Measurements from ENCODE around the gene MTG2. TPM values are rescaled to one million over a fixed set of nuclear protein-coding genes. Genes with fewer than 3 reads are reported as not detected.

Gene MTG2
- total RNA-seq, 2 donors from 2014 or later, result 28.0 to 41.8 TPM

DNA sequence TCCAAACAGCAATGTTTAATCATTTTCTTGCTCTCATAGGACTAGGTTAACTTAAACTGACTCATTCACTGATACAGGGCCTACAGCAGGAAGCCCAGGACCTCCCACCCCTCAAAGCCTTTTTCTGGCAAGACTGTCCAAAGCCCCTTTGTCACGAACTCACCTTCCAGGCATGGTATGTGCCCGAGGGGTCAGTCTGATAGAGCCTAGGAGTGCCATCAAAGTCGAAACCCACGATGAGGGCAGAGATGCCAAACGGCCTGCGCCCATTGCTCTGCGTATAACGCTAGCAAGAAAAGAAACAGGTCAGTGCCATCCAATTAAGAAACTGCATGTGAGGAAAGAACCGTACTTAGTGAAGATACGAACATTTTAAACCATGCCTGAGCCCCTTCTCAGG, 43.9 kb upstream of the MTG2 start:
- Histone ChIP-seq H3K27me3 (replicated peaks; ENCODE audit: insufficient read depth) (no peaks in the 10 kb centered on the region), H3K4me1 (ENCODE audit: control insufficient read depth in 1 of 2, low read depth in 2 of 2) (peaks cover 16 to 24% of the 10 kb centered on the region in 2 donors), H3K27ac (no peak overlapping the region), H3K4me3 (no peak overlapping the region), H3K9me3 (no peaks in the 10 kb centered on the region), H3K36me3 (peaks cover 41% of the 10 kb centered on the region)
- ATAC-seq (ENCODE audit: insufficient number of reproducible peaks, low FRiP score, low read depth) (no peak), DNase-seq (ENCODE audit: low spot score) (no peak)
- TF ChIP-seq CTCF (IDR thresholded peaks at IDR 0.05), result no peak

DNA sequence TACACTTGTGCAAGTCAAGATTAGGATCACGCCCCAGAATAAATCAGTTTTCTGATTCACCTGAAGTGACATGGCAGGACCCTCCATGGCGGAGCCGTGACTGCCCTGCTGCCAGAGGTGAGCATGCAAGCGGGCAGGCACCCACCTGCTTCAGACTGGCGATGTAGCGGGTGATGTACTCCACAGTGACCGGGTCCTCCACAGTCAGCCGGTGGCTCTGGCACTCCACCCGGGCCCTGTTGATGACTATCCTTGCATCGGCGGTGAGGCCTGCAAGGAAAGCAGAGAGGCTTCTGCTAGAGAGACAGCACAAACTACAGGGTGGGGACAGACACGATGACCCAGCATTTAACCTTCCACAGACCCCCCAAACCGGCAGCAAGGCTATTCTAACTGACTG, 43.2 kb upstream of the MTG2 start:
- Histone ChIP-seq H3K4me1 (ENCODE audit: control insufficient read depth in 1 of 2, low read depth in 2 of 2) (peaks cover 17 to 26% of the 10 kb centered on the region in 2 donors), H3K27ac (no peak overlapping the region), H3K36me3 (peaks cover 41% of the 10 kb centered on the region), H3K9me3 (no peaks in the 10 kb centered on the region), H3K4me3 (no peak overlapping the region), H3K27me3 (replicated peaks; ENCODE audit: insufficient read depth) (no peaks in the 10 kb centered on the region)
- no peak for TF ChIP-seq CTCF (IDR thresholded peaks at IDR 0.05)
- DNase-seq (ENCODE audit: low spot score) (no peak), ATAC-seq (ENCODE audit: insufficient number of reproducible peaks, low FRiP score, low read depth) (no peak)

DNA sequence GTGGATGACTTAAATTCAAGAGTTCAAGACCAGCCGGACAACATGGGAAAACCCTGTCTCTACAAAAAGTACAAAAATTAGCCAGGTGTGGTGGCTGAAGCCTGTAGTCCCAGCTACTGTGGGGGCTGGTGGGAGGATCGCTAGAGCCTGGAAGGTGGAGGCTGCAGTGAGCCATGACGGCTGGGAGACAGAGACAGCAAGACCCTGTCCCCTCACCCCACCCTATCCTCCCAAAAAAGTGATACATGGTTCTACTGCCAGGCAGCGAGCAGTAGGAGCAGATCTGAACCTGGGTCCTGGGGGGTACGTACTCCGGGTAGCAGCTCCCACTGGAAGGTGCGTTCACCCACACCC, 41.8 kb upstream of the MTG2 start:
- Histone ChIP-seq H3K4me3 (peak overlapping the region; percentile 89), H3K36me3 (peaks cover 41% of the 10 kb centered on the region), H3K27me3 (replicated peaks; ENCODE audit: insufficient read depth) (no peaks in the 10 kb centered on the region), H3K9me3 (no peaks in the 10 kb centered on the region), H3K27ac (peak overlapping the region in 1 of 2 donors; percentile 84), H3K4me1 (ENCODE audit: control insufficient read depth in 1 of 2, low read depth in 2 of 2) (peaks cover 25 to 39% of the 10 kb centered on the region in 2 donors)
- ATAC-seq (ENCODE audit: insufficient number of reproducible peaks, low FRiP score, low read depth) (no peak), DNase-seq (ENCODE audit: low spot score) (no peak)
- TF ChIP-seq CTCF (IDR thresholded peaks at IDR 0.05), result no peak

DNA sequence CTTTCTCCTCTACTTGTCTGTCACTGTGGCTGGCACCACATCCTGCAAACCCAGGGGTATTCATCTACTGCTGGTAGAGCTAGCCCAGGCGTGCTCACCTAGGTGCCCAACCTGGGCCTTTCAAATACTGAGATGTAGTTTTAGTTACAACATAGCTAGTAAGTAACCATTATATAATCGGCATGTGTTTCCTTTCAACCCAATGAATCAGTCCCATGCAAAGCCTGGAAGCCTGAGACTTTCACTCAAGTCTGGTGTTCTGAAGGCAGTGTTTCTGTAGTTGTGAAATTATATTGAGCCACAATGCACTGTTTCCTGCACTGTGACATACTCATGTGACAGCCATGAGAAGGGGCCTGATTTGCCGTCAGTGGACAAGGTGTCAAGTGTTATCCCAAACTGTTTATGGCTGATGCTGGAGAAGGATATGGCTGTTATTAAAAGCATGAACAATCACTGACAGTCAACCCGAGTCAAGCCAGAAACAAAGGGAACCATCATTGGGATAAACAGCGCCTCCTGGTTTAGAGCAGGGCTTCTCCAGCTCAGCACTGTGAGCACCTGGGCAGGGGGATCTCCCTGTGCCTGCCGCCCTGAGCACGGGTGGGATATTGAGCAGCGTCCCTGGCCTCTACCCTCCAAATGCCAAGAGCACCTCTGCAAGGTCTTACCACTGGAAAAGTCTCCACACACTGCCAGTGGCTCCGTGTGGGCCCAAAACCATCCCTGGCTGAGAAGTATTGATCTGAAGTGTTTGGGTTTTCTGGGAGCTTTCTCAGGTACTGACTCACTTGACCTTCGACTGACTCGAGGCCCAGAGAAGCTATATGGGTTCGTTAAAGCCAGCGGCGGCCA, 41.2 kb upstream of the MTG2 start:
- no peak for ATAC-seq (ENCODE audit: insufficient number of reproducible peaks, low FRiP score, low read depth)

More for the DNA sequence above, 41.2 kb upstream of the MTG2 start:
- peak overlapping the region in 1 of 2 donors; percentile 84 for H3K27ac ChIP-seq
- H3K36me3 ChIP-seq, result peaks cover 37% of the 10 kb centered on the region
- peaks cover 25 to 43% of the 10 kb centered on the region in 2 donors for H3K4me1 ChIP-seq (ENCODE audit: control insufficient read depth in 1 of 2, low read depth in 2 of 2)
- peak overlapping the region; percentile 89 for H3K4me3 ChIP-seq
- no peaks in the 10 kb centered on the region for H3K9me3 ChIP-seq
- no peak for DNase-seq (ENCODE audit: low spot score)
- no peaks in the 10 kb centered on the region for H3K27me3 ChIP-seq (replicated peaks; ENCODE audit: insufficient read depth)
- no peak for TF ChIP-seq CTCF (IDR thresholded peaks at IDR 0.05)

Measured in thoracic aorta (tissue), 2 donors.